HEK293 (cell line): Measurements from ENCODE around the gene FIP1L1.

Experiments
- CTCF ChIP-seq: fragments of 450-650 bp; formaldehyde crosslinking; IDR thresholded peaks from 2 replicates; pipeline ENCODE4 v1.5.1; 2016; ENCODE audit warnings: missing biosample characterization, missing genetic modification characterization
- ZFP41 ChIP-seq: fragments of 450-650 bp; formaldehyde crosslinking; IDR thresholded peaks from 2 replicates; pipeline ENCODE4 v1.5.1; 2016; ENCODE audit warnings: missing biosample characterization, missing genetic modification characterization, borderline replicate concordance
- ZNF48 ChIP-seq: fragments of 450-650 bp; formaldehyde crosslinking; IDR thresholded peaks from 2 replicates; pipeline ENCODE4 v1.5.1; 2016; ENCODE audit warnings: missing biosample characterization, missing genetic modification characterization

GRCh38 chr4:53450773-53451172 is 73.3 kb downstream of the FIP1L1 start:
- no peak for TF ChIP-seq CTCF (tag by site-specific recombination)
- no peak for TF ChIP-seq ZFP41 (tag by site-specific recombination)
- no peak for TF ChIP-seq ZNF48 (tag by site-specific recombination)
